ENCODE results near the gene GTF2IRD1.
"Not testable (repeated sequence)": the region's sequence is repeated elsewhere in the genome, so short reads cannot be mapped to it uniquely, and the experiment has no call there.

Gene GTF2IRD1

GRCh38 chr7:74493295-74493694, 39.6 kb downstream of the GTF2IRD1 start:
- no peak for DNase-seq (ENCODE audit: low read depth, low spot score)

- no peak for DNase-seq (ENCODE audit: low read depth, low spot score)
These were observed 40.4 kb downstream of the GTF2IRD1 start for GRCh38 chr7:74494076-74494548.

- DNase-seq (ENCODE audit: low read depth, low spot score) = no peak
These were observed 41.7 kb downstream of the GTF2IRD1 start for GRCh38 chr7:74495112-74496086.

GRCh38 chr7:74496272-74496671, 42.6 kb downstream of the GTF2IRD1 start:
- DNase-seq (ENCODE audit: low read depth, low spot score) = no peak

- DNase-seq (ENCODE audit: low read depth, low spot score) = not testable (repeated sequence)
These were observed 43.1 kb downstream of the GTF2IRD1 start for GRCh38 chr7:74496773-74497172.

GRCh38 chr7:74498354-74498753, 44.6 kb downstream of the GTF2IRD1 start:
- no peak for DNase-seq (ENCODE audit: low read depth, low spot score)

- no peak for DNase-seq (ENCODE audit: low read depth, low spot score)
These were observed 45.5 kb downstream of the GTF2IRD1 start for GRCh38 chr7:74498996-74499834.

GRCh38 chr7:74499835-74500388, 46.2 kb downstream of the GTF2IRD1 start:
- DNase-seq (ENCODE audit: low read depth, low spot score) = no peak

- no peak for DNase-seq (ENCODE audit: low read depth, low spot score)
These were observed 47.6 kb downstream of the GTF2IRD1 start for GRCh38 chr7:74501298-74501697.

- no peak for DNase-seq (ENCODE audit: low read depth, low spot score)
These were observed 48.6 kb downstream of the GTF2IRD1 start for GRCh38 chr7:74502216-74502891.

GRCh38 chr7:74503061-74503460, 49.4 kb downstream of the GTF2IRD1 start:
- DNase-seq (ENCODE audit: low read depth, low spot score) = no peak

- no peak for DNase-seq (ENCODE audit: low read depth, low spot score)
These were observed 50.2 kb downstream of the GTF2IRD1 start for GRCh38 chr7:74503943-74504342.

- DNase-seq (ENCODE audit: low read depth, low spot score) = no peak
These were observed 52.0 kb downstream of the GTF2IRD1 start for GRCh38 chr7:74505471-74506324.

- no peak for DNase-seq (ENCODE audit: low read depth, low spot score)
These were observed 52.6 kb downstream of the GTF2IRD1 start for GRCh38 chr7:74506325-74506724.

- no peak for DNase-seq (ENCODE audit: low read depth, low spot score)
These were observed 54.0 kb downstream of the GTF2IRD1 start for GRCh38 chr7:74507538-74508319.

- not testable (repeated sequence) for DNase-seq (ENCODE audit: low read depth, low spot score)
These were observed 55.7 kb downstream of the GTF2IRD1 start for GRCh38 chr7:74509453-74509852.

GRCh38 chr7:74511345-74511744, 57.6 kb downstream of the GTF2IRD1 start:
- no peak for DNase-seq (ENCODE audit: low read depth, low spot score)

- DNase-seq (ENCODE audit: low read depth, low spot score) = no peak
These were observed 59.1 kb downstream of the GTF2IRD1 start for GRCh38 chr7:74512762-74513161.

- DNase-seq (ENCODE audit: low read depth, low spot score) = no peak
These were observed 60.5 kb downstream of the GTF2IRD1 start for GRCh38 chr7:74514131-74514591.

Data from activated CD4-positive, CD25-positive, alpha-beta regulatory T cell treated with anti-CD3 and anti-CD28 coated beads, Interleukin-2, amount 50 U/mL, for 16 hours (primary cell).